Suprapubic skin (tissue), 4 donors: Measurements from ENCODE around the gene PCDHB12.
"Not testable (repeated sequence)": the region's sequence is repeated elsewhere in the genome, so short reads cannot be mapped to it uniquely, and the experiment has no call there.

Experiments used
- CTCF ChIP-seq, 2 donors: fragments of 200-600 bp in 1 of 2; fragments of 450-650 bp in 1 of 2; sonication (generic) in 1 of 2; IDR thresholded peaks; one replicate each; pipeline ENCODE4 v1.5.1; 2016 to 2019; ENCODE audit warnings: antibody characterized with exemption in 2 of 2, mild to moderate bottlenecking in 1 of 2, moderate library complexity in 1 of 2
- POLR2A ChIP-seq, 2 donors: fragments of 450-650 bp; IDR thresholded peaks; one replicate each; pipeline ENCODE4 v1.6.1; 2017; ENCODE audit warnings: antibody characterized with exemption in 2 of 2, mild to moderate bottlenecking in 2 of 2, moderate library complexity in 2 of 2
- POLR2AphosphoS5 ChIP-seq, 3 donors: sonication (generic); formaldehyde crosslinking; IDR thresholded peaks; one replicate each; pipeline ENCODE4 v1.6.1; 2017; ENCODE audit warnings: antibody characterized with exemption in 3 of 3

DNA sequence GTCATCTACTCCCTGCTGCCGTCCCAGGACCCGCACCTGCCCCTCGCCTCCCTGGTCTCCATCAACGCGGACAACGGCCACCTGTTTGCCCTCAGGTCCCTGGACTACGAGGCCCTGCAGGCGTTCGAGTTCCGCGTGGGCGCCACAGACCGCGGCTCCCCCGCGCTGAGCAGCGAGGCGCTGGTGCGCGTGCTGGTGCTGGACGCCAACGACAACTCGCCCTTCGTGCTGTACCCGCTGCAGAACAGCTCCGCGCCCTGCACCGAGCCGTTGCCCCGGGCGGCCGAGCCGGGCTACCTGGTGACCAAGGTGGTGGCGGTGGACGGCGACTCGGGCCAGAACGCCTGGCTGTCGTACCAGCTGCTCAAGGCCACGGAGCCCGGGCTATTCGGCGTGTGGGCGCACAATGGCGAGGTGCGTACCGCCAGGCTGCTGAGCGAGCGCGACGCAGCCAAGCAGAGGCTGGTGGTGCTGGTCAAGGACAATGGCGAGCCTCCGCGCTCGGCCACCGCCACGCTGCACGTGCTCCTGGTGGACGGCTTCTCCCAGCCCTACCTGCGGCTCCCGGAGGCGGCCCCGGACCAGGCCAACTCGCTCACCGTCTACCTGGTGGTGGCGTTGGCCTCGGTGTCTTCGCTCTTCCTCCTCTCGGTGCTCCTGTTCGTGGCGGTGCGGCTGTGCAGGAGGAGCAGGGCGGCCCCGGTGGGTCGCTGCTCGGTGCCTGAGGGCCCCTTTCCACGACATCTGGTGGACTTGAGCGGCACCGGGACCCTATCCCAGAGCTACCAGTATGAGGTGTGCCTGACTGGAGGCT is 34.0 kb upstream of the PCDHB12 start:
- not testable (repeated sequence) for TF ChIP-seq POLR2A, CTCF, POLR2AphosphoS5 (IDR thresholded peaks at IDR 0.05)
